ENCODE measurements around the gene RNF128.

The RNF128 gene

GRCh38 chrX:106726485-106727437, at the start of gene RNF128:
RNF128 (plus strand) TSS chrX:106726701; CDS start chrX:106726914, 213 bp downstream.
- no peak for DNase-seq (ENCODE audit: low read depth)

- DNase-seq (ENCODE audit: low read depth): no peak
These were observed 45.8 kb upstream of the RNF128 start for GRCh38 chrX:106680716-106681115.

- no peak for DNase-seq (ENCODE audit: low read depth)
These were observed 42.3 kb upstream of the RNF128 start for GRCh38 chrX:106684207-106684606.

GRCh38 chrX:106692425-106693065, 34.0 kb upstream of the RNF128 start:
- no peak for DNase-seq (ENCODE audit: low read depth)

- no peak for DNase-seq (ENCODE audit: low read depth)
These were observed 30.0 kb upstream of the RNF128 start for GRCh38 chrX:106696502-106696901.

GRCh38 chrX:106698693-106699092, 27.8 kb upstream of the RNF128 start:
- no peak for DNase-seq (ENCODE audit: low read depth)

- no peak for DNase-seq (ENCODE audit: low read depth)
These were observed 23.9 kb upstream of the RNF128 start for GRCh38 chrX:106702636-106703035.

- no peak for DNase-seq (ENCODE audit: low read depth)
These were observed 20.0 kb upstream of the RNF128 start for GRCh38 chrX:106706466-106706865.

GRCh38 chrX:106707771-106708454, 18.6 kb upstream of the RNF128 start:
- DNase-seq (ENCODE audit: low read depth): no peak

GRCh38 chrX:106710771-106711170, 15.7 kb upstream of the RNF128 start:
- DNase-seq (ENCODE audit: low read depth): no peak

- DNase-seq (ENCODE audit: low read depth): no peak
These were observed 15.1 kb upstream of the RNF128 start for GRCh38 chrX:106711375-106711774.

- no peak for DNase-seq (ENCODE audit: low read depth)
These were observed 10.5 kb upstream of the RNF128 start for GRCh38 chrX:106716004-106716403.

- DNase-seq (ENCODE audit: low read depth): no peak
These were observed 10.0 kb upstream of the RNF128 start for GRCh38 chrX:106716463-106716862.

GRCh38 chrX:106718709-106719108, 7.8 kb upstream of the RNF128 start:
- DNase-seq (ENCODE audit: low read depth): no peak

- no peak for DNase-seq (ENCODE audit: low read depth)
These were observed 570 bp upstream of the RNF128 start for GRCh38 chrX:106725931-106726330.

GRCh38 chrX:106728337-106728736, 1.8 kb downstream of the RNF128 start:
- no peak for DNase-seq (ENCODE audit: low read depth)

GRCh38 chrX:106730401-106730800, 3.9 kb downstream of the RNF128 start:
- no peak for DNase-seq (ENCODE audit: low read depth)

GRCh38 chrX:106731590-106731989, 5.1 kb downstream of the RNF128 start:
- DNase-seq (ENCODE audit: low read depth): no peak

GRCh38 chrX:106734827-106735226, 8.3 kb downstream of the RNF128 start:
- no peak for DNase-seq (ENCODE audit: low read depth)

GRCh38 chrX:106740193-106740780, 13.8 kb downstream of the RNF128 start:
- DNase-seq (ENCODE audit: low read depth): no peak

- no peak for DNase-seq (ENCODE audit: low read depth)
These were observed 15.7 kb downstream of the RNF128 start for GRCh38 chrX:106742193-106742592.

- DNase-seq (ENCODE audit: low read depth): no peak
These were observed 16.3 kb downstream of the RNF128 start for GRCh38 chrX:106742805-106743204.
